ENCODE measurements around the gene JOSD1. TPM values are rescaled to one million over a fixed set of nuclear protein-coding genes. Genes with fewer than 3 reads are reported as not detected.

Gene JOSD1
- total RNA-seq, 1 experiment from 2014 or later = 84.9 TPM

DNA sequence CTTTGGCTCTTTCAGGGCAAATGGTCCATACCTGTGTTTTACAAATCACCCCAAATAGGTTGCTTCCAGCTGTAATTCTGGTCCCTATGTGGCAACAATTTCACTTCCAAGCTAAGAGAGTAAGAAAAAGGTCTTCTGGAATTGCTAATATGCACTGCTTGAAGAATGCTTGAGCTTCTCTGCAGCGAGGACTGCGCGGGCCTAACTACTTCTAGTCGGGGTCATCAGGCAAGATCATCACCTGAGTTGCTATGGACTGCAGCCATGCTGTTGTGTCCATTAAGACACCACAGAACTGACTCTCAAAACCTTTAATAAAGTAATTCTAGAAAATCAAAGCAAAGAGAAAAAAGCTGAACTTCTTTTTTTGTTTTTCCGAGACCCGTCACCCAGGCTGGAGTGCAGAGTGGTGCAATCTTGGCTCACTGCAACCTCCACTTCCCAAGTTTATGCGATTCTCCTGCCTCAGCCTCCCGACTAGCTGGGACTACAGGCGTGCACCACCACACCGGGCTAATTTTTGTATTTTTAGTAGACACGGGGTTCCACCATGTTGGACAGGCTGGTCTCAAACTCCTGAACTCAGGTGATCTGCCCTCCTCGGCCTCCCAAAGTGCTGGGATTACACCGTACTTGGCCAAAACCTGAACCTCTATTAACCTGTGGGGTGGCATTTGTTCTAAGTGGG lies 2.2 kb downstream of the JOSD1 start:
- no TSS peak for BruUV-seq (replicated peaks)
- H3K4me1 Mint-ChIP-seq (ENCODE audit: insufficient read depth, unreplicated experiment) = peaks cover 28% of the 10 kb centered on the region
- ChIA-PET CTCF (interaction anchor here (0.6 to 4.9 kb wide), 4 partner anchors 10 to 946 kb away, joined by 3 to 40 read pairs (median 3); partner anchors contain the start of gene TOMM22), POLR2A (interaction anchor here (0.6 to 8.7 kb wide), 19 partner anchors 8 to 821 kb away, joined by 3 to 223 read pairs (median 4); partner anchors contain the start of genes ATF4, CBY1, FAM227A and GTPBP1)
- H3K9me3 Mint-ChIP-seq (ENCODE audit: unreplicated experiment) = no peaks in the 10 kb centered on the region
- DNase-seq (ENCODE audit: unreplicated experiment) = no peak
- no peaks in the 10 kb centered on the region for H3K27me3 Mint-ChIP-seq (ENCODE audit: insufficient read depth, unreplicated experiment)
- H3K4me3 Mint-ChIP-seq (ENCODE audit: unreplicated experiment) = peak overlapping the region; percentile 79
- H3K36me3 Mint-ChIP-seq (ENCODE audit: insufficient read depth, unreplicated experiment) = peaks cover 27% of the 10 kb centered on the region
- H3K27ac Mint-ChIP-seq (ENCODE audit: low read depth, unreplicated experiment) = no peak overlapping the region
- TF ChIP-seq, protein P1, sequence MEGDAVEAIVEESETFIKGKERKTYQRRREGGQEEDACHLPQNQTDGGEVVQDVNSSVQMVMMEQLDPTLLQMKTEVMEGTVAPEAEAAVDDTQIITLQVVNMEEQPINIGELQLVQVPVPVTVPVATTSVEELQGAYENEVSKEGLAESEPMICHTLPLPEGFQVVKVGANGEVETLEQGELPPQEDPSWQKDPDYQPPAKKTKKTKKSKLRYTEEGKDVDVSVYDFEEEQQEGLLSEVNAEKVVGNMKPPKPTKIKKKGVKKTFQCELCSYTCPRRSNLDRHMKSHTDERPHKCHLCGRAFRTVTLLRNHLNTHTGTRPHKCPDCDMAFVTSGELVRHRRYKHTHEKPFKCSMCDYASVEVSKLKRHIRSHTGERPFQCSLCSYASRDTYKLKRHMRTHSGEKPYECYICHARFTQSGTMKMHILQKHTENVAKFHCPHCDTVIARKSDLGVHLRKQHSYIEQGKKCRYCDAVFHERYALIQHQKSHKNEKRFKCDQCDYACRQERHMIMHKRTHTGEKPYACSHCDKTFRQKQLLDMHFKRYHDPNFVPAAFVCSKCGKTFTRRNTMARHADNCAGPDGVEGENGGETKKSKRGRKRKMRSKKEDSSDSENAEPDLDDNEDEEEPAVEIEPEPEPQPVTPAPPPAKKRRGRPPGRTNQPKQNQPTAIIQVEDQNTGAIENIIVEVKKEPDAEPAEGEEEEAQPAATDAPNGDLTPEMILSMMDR (IDR thresholded peaks at IDR 0.05; ENCODE audit: unreplicated experiment) = no peak
- intact Hi-C loops (cut with micrococcal nuclease) = no loop called here

DNA sequence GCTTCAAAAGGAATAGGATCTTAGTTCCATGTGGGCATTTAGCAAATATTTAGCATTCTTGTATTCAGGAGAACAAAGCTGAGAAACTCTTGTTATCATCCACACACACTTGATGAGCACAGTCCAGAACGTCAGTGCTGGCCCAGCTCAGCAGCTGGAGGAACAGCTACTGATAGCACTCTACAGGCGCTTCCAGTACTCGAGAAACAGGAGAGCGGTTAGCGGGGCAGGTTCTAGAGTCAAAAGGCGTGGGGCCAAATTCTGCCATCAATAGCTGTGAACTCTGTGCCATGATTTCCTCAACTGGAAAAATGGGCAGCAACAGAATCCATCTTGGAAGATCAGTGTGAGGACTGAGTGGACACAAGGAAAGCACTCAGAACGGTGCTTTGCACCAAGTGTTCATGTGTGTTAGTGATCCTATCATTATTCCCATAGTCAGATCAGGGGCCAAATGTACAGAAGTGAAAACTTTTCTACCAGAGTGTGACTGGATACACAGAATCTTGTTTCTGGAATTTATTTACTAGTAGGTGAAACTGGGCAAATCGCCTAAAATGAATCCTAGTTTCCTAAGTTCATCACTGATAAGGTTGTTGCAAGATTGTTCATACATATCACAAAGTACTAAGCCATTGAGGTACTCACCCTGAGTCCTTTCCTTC lies 3.2 kb downstream of the JOSD1 start:
- Mint-ChIP-seq H3K27ac (ENCODE audit: low read depth, unreplicated experiment) (peak overlapping the region; percentile 81), H3K4me3 (ENCODE audit: unreplicated experiment) (peak overlapping the region; percentile 79), H3K9me3 (ENCODE audit: unreplicated experiment) (no peaks in the 10 kb centered on the region), H3K4me1 (ENCODE audit: insufficient read depth, unreplicated experiment) (peaks cover 33% of the 10 kb centered on the region), H3K36me3 (ENCODE audit: insufficient read depth, unreplicated experiment) (peaks cover 30% of the 10 kb centered on the region), H3K27me3 (ENCODE audit: insufficient read depth, unreplicated experiment) (no peaks in the 10 kb centered on the region)
- no peak for DNase-seq (ENCODE audit: unreplicated experiment)
- ChIA-PET CTCF (interaction anchor here (0.6 to 4.9 kb wide), 3 partner anchors 15 to 645 kb away, joined by 3 to 40 read pairs (median 3); partner anchors contain the start of genes TMEM184B and TOMM22), POLR2A (interaction anchor here (0.5 to 8.7 kb wide), 17 partner anchors 9 to 1966 kb away, joined by 3 to 223 read pairs (median 4); partner anchors contain the start of genes CBY1, FAM227A, GTPBP1 and MICALL1)
- BruUV-seq (replicated peaks) = no TSS peak
- TF ChIP-seq, protein P1 (IDR thresholded peaks at IDR 0.05; ENCODE audit: unreplicated experiment) = no peak
- intact Hi-C loops (cut with micrococcal nuclease) = no loop called here

DNA sequence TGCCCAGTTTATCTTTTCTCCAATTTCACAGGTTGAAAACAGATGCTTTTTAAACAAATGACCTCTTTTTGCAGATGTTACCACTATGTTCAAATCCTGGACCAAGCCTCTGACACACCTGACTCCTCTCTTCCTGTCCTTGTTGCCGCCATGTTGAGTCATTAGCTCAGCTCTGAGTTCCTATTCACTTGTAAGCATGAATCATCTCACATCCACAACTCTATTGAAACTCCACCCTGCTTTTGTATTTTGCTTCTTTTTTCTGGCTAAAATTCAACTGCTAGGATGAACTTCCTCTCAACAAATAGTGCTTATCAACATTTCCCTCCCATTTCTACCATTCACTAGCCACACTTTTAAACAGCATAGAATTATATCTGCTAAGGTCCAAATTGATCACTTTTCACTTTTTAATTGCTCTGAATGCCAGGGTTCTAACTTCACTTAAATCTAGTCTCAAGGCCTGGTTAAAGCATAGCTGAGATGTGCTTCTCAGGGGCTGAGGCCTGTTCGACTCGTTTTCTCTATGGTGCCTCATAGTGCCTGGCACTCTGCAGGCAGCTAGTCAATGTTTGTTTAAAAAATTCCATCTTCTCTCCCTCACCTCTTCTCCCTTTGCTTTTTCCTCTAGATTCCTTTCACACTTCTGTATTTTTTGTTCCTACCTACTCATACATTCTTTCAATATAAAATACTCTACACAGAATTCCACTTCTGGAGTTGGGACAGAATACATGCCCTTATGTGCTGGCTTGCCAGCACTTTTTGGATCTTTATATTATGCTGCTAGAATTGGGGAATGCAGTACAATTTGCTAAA lies 3.9 kb downstream of the JOSD1 start:
- CTCF ChIA-PET = interaction anchor here (4.9 kb wide), 1 partner anchor 14 kb away, joined by 40 read pairs; the partner anchor contains the start of gene TOMM22
- H3K9me3 Mint-ChIP-seq (ENCODE audit: unreplicated experiment) = no peaks in the 10 kb centered on the region
- H3K36me3 Mint-ChIP-seq (ENCODE audit: insufficient read depth, unreplicated experiment) = peaks cover 37% of the 10 kb centered on the region
- BruUV-seq (replicated peaks) = no TSS peak
- H3K27me3 Mint-ChIP-seq (ENCODE audit: insufficient read depth, unreplicated experiment) = no peaks in the 10 kb centered on the region
- intact Hi-C loops (cut with micrococcal nuclease) = no loop called here
- TF ChIP-seq, protein P1 (IDR thresholded peaks at IDR 0.05; ENCODE audit: unreplicated experiment) = no peak
- POLR2A ChIA-PET = interaction anchor here (0.5 to 8.7 kb wide), 12 partner anchors 10 to 1155 kb away, joined by 3 to 223 read pairs (median 4); partner anchors contain the start of genes CBY1, FAM227A, GTPBP1 and SUN2
- peak; percentile 83 for DNase-seq (ENCODE audit: unreplicated experiment)
- peaks cover 33% of the 10 kb centered on the region for H3K4me1 Mint-ChIP-seq (ENCODE audit: insufficient read depth, unreplicated experiment)
- peak overlapping the region; percentile 81 for H3K27ac Mint-ChIP-seq (ENCODE audit: low read depth, unreplicated experiment)
- H3K4me3 Mint-ChIP-seq (ENCODE audit: unreplicated experiment) = peak overlapping the region; percentile 79

Data from MCF 10A (cell line).